ENCODE data around the gene PHC1.
A peak's percentile ranks its signal among the peaks of the same experiment; 100 is the strongest.

PHC1 gene

GRCh38 chr12:8941691-8942478, 27.6 kb downstream of the PHC1 start:
- no peak for DNase-seq (ENCODE audit: low read depth)
- no peak overlapping the region for H3K4me3 ChIP-seq (ENCODE audit: low read depth, low read length)
- no peak for TF ChIP-seq CTCF (IDR thresholded peaks at IDR 0.05; ENCODE audit: low read depth, low read length, missing control alignments)

GRCh38 chr12:8943565-8944186, 29.4 kb downstream of the PHC1 start:
- no peak for DNase-seq (ENCODE audit: low read depth)
- no peak for TF ChIP-seq CTCF (IDR thresholded peaks at IDR 0.05; ENCODE audit: low read depth, low read length, missing control alignments)
- H3K4me3 ChIP-seq (ENCODE audit: low read depth, low read length) = no peak overlapping the region

GRCh38 chr12:8946733-8947132, 32.4 kb downstream of the PHC1 start:
- H3K4me3 ChIP-seq (ENCODE audit: low read depth, low read length) = no peak overlapping the region; the same call in 1 of the 2 replicates
- no peak for TF ChIP-seq CTCF (IDR thresholded peaks at IDR 0.05; ENCODE audit: low read depth, low read length, missing control alignments)
- no peak for DNase-seq (ENCODE audit: low read depth)

GRCh38 chr12:8947737-8948136, 33.4 kb downstream of the PHC1 start:
- H3K4me3 ChIP-seq (ENCODE audit: low read depth, low read length) = peak overlapping the region; percentile 69; the same call in 1 of the 2 replicates
- no peak for TF ChIP-seq CTCF (IDR thresholded peaks at IDR 0.05; ENCODE audit: low read depth, low read length, missing control alignments)
- DNase-seq (ENCODE audit: low read depth) = no peak

GRCh38 chr12:8948701-8949341, 34.5 kb downstream of the PHC1 start:
- DNase-seq (ENCODE audit: low read depth) = no peak
- no peak for TF ChIP-seq CTCF (IDR thresholded peaks at IDR 0.05; ENCODE audit: low read depth, low read length, missing control alignments)
- H3K4me3 ChIP-seq (ENCODE audit: low read depth, low read length) = peak overlapping the region; percentile 69

GRCh38 chr12:8949342-8950220, 35.3 kb downstream of the PHC1 start, which contains the start of gene M6PR:
TSS of gene M6PR (minus strand) at chr12:8949645. CDS start at chr12:8946404, 3,241 bp downstream.
- TF ChIP-seq CTCF (IDR thresholded peaks at IDR 0.05; ENCODE audit: low read depth, low read length, missing control alignments) = peak; percentile 70

More at GRCh38 chr12:8949342-8950220, 35.3 kb downstream of the PHC1 start, which contains the start of gene M6PR:
- peak within 1 kb of the TSS; percentile 69 for H3K4me3 ChIP-seq (ENCODE audit: low read depth, low read length)
- DNase-seq (ENCODE audit: low read depth) = peak; percentile 89

All from GM12864 (cell line).